B cell (primary cell): Measurements from ENCODE around the gene VILL. TPM values are rescaled to one million over a fixed set of nuclear protein-coding genes. Genes with fewer than 3 reads are reported as not detected.

Experiments used
- ATAC-seq: fragments of 200-7000 bp; cut with Tn5 transposase; one replicate; pipeline ENCODE4 v1.10.0; 2021; ENCODE audit warnings: low read depth, mild to moderate bottlenecking, moderate number of reproducible peaks, moderate library complexity
- CTCF ChIA-PET: fragments of 350-600 bp; sonication (Branson Sonifier 250); formaldehyde crosslinking; loops from one replicate; lab custom pipeline; 2021; ENCODE audit warnings: antibody characterized with exemption, inconsistent platforms; lab: Charles Lee
- POLR2A ChIA-PET: fragments of 350-600 bp; sonication (Branson Sonifier 250); formaldehyde crosslinking; loops from one replicate; lab custom pipeline; 2021; ENCODE audit warnings: antibody characterized with exemption; lab: Charles Lee
- DNase-seq: peaks from one replicate; pipeline ENCODE4 v3.0.0; 2013
- H2AFZ ChIP-seq: 2 replicates; pipeline ENCODE4 v1.6.1; 2012; ENCODE audit warnings: mild to moderate bottlenecking, low read depth, low read length; ENCODE audit not compliant: insufficient read depth, poor library complexity, severe bottlenecking
- H3K27ac ChIP-seq, 2 donors: 1 replicate in 1 of 2; 2 replicates in 1 of 2; pipeline ENCODE4 v1.5.1; 2012 to 2013; ENCODE audit warnings: low read length in 2 of 2, mild to moderate bottlenecking in 2 of 2, moderate library complexity in 1 of 2
- H3K27me3 ChIP-seq, 4 experiments: fragments of 200-600 bp in 1 of 4; sonication (generic) in 1 of 4; replicated peaks in 1 of 4; 1 replicate in 2 of 4; 2 replicates in 2 of 4; pipeline versions ENCODE4 v1.6.1 to v1.7.0; 2013 to 2016; ENCODE audit warnings: low read length in 3 of 4, mild to moderate bottlenecking in 2 of 4, mixed read lengths in 1 of 4, moderate library complexity in 1 of 4; ENCODE audit not compliant: insufficient read depth in 4 of 4, control insufficient read depth in 3 of 4; ENCODE audit errors: control extremely low read depth in 1 of 4
- H3K36me3 ChIP-seq, 2 experiments: replicated peaks in 1 of 2; 1 replicate in 1 of 2; 2 replicates in 1 of 2; pipeline versions ENCODE4 v1.6.1 to v1.7.1; 2013; ENCODE audit warnings: low read length in 1 of 2; ENCODE audit not compliant: insufficient read depth in 2 of 2, control insufficient read depth in 1 of 2; ENCODE audit errors: control extremely low read depth in 1 of 2, extremely low read depth in 1 of 2
- H3K4me1 ChIP-seq, 2 donors: fragments of 200-600 bp in 1 of 2; sonication (generic) in 1 of 2; 1 replicate in 1 of 2; 2 replicates in 1 of 2; pipeline versions ENCODE4 v1.5.1 to v1.6.1; 2013 to 2017; ENCODE audit warnings: low read length in 2 of 2; ENCODE audit not compliant: control insufficient read depth in 2 of 2, insufficient read depth in 2 of 2
- H3K4me2 ChIP-seq: replicated peaks from 2 replicates; pipeline ENCODE3; 2012; ENCODE audit warnings: mild to moderate bottlenecking, low read depth, low read length; ENCODE audit not compliant: poor library complexity, severe bottlenecking
- H3K4me3 ChIP-seq, 5 experiments: fragments of 200-600 bp in 1 of 5; sonication (generic) in 1 of 5; 1 replicate in 3 of 5; 2 replicates in 2 of 5; pipeline versions ENCODE4 v1.5.1 to v1.7.0; 2011 to 2016; ENCODE audit warnings: low read length in 4 of 5, mild to moderate bottlenecking in 4 of 5, low read depth in 2 of 5, control low read depth in 1 of 5, moderate library complexity in 1 of 5; ENCODE audit not compliant: insufficient read depth in 1 of 5; ENCODE audit errors: control extremely low read depth in 1 of 5, extremely low read depth in 1 of 5
- H3K79me2 ChIP-seq: fragments of 200-600 bp; sonication (generic); one replicate; pipeline ENCODE4 v1.6.0; 2016; ENCODE audit warnings: low read length; ENCODE audit not compliant: control insufficient read depth, insufficient read depth
- H3K9ac ChIP-seq: fragments of 200-600 bp; sonication (generic); 2 replicates; pipeline ENCODE4 v1.6.1; 2017; ENCODE audit warnings: mild to moderate bottlenecking, low read length, moderate library complexity
- H3K9me3 ChIP-seq, 3 donors: one replicate each; pipeline versions ENCODE4 v1.6.1 to v1.7.1; 2013; ENCODE audit warnings: low read length in 2 of 3; ENCODE audit not compliant: control insufficient read depth in 2 of 3, insufficient read depth in 1 of 3; ENCODE audit errors: control extremely low read depth in 1 of 3
- H4K20me1 ChIP-seq: 2 replicates; pipeline ENCODE4 v1.6.0; 2012; ENCODE audit warnings: mild to moderate bottlenecking, low read length; ENCODE audit not compliant: insufficient read depth, control insufficient read depth, poor library complexity, severe bottlenecking
- H3K27ac Mint-ChIP-seq: one replicate; pipeline ENCODE4 v1.8.0; 2021; ENCODE audit warnings: mixed read lengths
- H3K27me3 Mint-ChIP-seq: one replicate; pipeline ENCODE4 v1.8.0; 2021; ENCODE audit warnings: mixed read lengths
- H3K4me1 Mint-ChIP-seq: one replicate; pipeline ENCODE4 v1.8.0; 2021; ENCODE audit warnings: mixed read lengths
- H3K4me3 Mint-ChIP-seq: one replicate; pipeline ENCODE4 v1.8.0; 2021; ENCODE audit warnings: mixed read lengths
- H3K9me3 Mint-ChIP-seq: one replicate; pipeline ENCODE4 v1.8.0; 2022; ENCODE audit warnings: mixed read lengths; ENCODE audit not compliant: insufficient read depth
- EZH2 ChIP-seq: IDR thresholded peaks from 2 replicates; pipeline ENCODE4 v1.6.1; 2012; ENCODE audit warnings: borderline replicate concordance, low read depth, mild to moderate bottlenecking, moderate library complexity, low read length; ENCODE audit not compliant: insufficient read depth, poor library complexity, severe bottlenecking
- WGBS: methylation state at CpG from one replicate; pipeline ENCODE4 v1.1.5; 2013; ENCODE audit warnings: missing lambda C conversion rate; ENCODE audit not compliant: insufficient coverage; 5-methylcytosine and 5-hydroxymethylcytosine counted together
- intact Hi-C: fragments of 100-400 bp; cut with micrococcal nuclease; formaldehyde crosslinking; loops from one replicate; pipeline ENCODE4 v1.10.0; 2022
- polyA plus RNA-seq: library from polyadenylated mRNA; depleted of rRNA; stranded (reverse); fragments of >200 nt; gene quantifications from 2 replicates; pipeline ENCODE4 v1.2.3, GENCODE V29; 2012
- total RNA-seq, 2 donors: library from RNA; stranded (reverse); fragments of 120-200 nt in 1 of 2; gene quantifications; 1 replicate in 1 of 2; 2 replicates in 1 of 2; pipeline versions ENCODE4 v1.2.3 to v1.2.4, GENCODE V29; 2013 to 2022
- TF ChIP-seq, protein P1 (sequence below): fragments of 200-600 bp; IDR thresholded peaks from one replicate; pipeline ENCODE4 v1.8.0; 2022; ENCODE audit warnings: antibody characterized with exemption, mild to moderate bottlenecking

The VILL gene
- total and polyA plus RNA-seq, 2 donors (not counting 1 experiment from before 2014, with no cell fraction given): 35.2 to 46.4 TPM

DNA sequence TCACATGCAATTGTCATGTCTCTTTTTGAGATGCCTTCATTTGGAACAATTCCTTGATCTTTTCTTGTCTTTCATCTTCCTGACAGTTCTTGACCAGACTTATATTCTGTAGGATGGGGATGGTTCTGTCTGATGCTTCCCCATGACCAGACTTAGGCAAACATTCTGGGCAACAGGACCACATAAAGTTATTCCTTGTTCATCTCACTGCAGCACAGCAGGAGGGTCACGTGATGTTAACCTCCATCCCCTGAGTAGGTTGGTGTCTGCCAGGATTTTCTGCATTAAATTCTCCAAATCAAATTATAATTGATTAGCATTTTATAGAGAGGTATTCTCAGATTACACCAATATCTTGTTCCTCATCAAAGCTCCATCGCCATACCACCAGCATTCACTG, 56.2 kb downstream of the VILL start:
- peaks cover 0 to 3% (median 0%) of the 10 kb centered on the region in 4 experiments for H3K27me3 ChIP-seq
- no peak overlapping the region for H3K27ac ChIP-seq
- no peak overlapping the region for H3K4me3 ChIP-seq
- H3K9me3 Mint-ChIP-seq: no peaks in the 10 kb centered on the region
- H3K4me2 ChIP-seq: no peak overlapping the region
- intact Hi-C loops: no loop called here
- CTCF ChIA-PET: no interaction called here
- no peaks in the 10 kb centered on the region for H3K4me1 Mint-ChIP-seq
- no peak for TF ChIP-seq EZH2
- TF ChIP-seq, protein P1, sequence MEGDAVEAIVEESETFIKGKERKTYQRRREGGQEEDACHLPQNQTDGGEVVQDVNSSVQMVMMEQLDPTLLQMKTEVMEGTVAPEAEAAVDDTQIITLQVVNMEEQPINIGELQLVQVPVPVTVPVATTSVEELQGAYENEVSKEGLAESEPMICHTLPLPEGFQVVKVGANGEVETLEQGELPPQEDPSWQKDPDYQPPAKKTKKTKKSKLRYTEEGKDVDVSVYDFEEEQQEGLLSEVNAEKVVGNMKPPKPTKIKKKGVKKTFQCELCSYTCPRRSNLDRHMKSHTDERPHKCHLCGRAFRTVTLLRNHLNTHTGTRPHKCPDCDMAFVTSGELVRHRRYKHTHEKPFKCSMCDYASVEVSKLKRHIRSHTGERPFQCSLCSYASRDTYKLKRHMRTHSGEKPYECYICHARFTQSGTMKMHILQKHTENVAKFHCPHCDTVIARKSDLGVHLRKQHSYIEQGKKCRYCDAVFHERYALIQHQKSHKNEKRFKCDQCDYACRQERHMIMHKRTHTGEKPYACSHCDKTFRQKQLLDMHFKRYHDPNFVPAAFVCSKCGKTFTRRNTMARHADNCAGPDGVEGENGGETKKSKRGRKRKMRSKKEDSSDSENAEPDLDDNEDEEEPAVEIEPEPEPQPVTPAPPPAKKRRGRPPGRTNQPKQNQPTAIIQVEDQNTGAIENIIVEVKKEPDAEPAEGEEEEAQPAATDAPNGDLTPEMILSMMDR: no peak
- no peaks in the 10 kb centered on the region for H3K36me3 ChIP-seq
- no peak for DNase-seq
- WGBS: no CpG with 5 or more reads among the region's 2 CpGs
- no peaks in the 10 kb centered on the region for H3K79me2 ChIP-seq
- POLR2A ChIA-PET: no interaction called here
- H3K4me1 ChIP-seq: no peaks in the 10 kb centered on the region
- no peaks in the 10 kb centered on the region for H3K9me3 ChIP-seq
- no peak overlapping the region for H2AFZ ChIP-seq
- H3K27me3 Mint-ChIP-seq: peaks cover 21% of the 10 kb centered on the region
- no peak overlapping the region for H3K9ac ChIP-seq
- H3K4me3 Mint-ChIP-seq: no peak overlapping the region
- no peaks in the 10 kb centered on the region for H4K20me1 ChIP-seq
- H3K27ac Mint-ChIP-seq: no peak overlapping the region
- no peak for ATAC-seq

DNA sequence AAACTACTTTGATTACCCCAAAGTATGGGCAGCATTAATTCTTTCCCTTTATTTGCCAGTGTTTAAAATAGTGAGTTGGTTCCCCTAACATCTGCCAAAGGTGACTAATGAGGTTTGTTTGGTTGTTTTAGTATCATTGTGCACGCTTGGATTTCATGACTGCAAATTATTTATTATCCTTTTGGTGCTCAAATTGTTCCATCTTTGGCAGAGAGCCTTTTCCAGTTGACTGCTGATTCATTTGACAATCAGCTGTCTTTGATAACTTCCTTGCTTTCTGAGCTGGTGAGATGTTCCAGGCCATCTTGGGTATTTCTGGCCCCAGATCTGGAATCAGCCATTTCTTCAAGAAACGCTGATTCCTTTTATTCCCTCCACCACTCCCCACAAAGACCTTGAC, 57.3 kb downstream of the VILL start:
- Histone ChIP-seq H3K27ac (no peak overlapping the region), H3K36me3 (no peaks in the 10 kb centered on the region), H2AFZ (no peak overlapping the region), H3K79me2 (no peaks in the 10 kb centered on the region), H3K9ac (no peak overlapping the region), H3K9me3 (peaks cover 0 to 7% (median 0%) of the 10 kb centered on the region in 3 donors), H3K4me1 (no peaks in the 10 kb centered on the region), H3K4me3 (no peak overlapping the region), H3K4me2 (no peak overlapping the region), H3K27me3 (peaks cover 0 to 6% (median 0%) of the 10 kb centered on the region in 4 experiments), H4K20me1 (no peaks in the 10 kb centered on the region)
- DNase-seq (no peak), ATAC-seq (no peak)
- Mint-ChIP-seq H3K27ac (no peak overlapping the region), H3K4me1 (no peaks in the 10 kb centered on the region), H3K4me3 (no peak overlapping the region), H3K27me3 (peaks cover 19% of the 10 kb centered on the region), H3K9me3 (no peaks in the 10 kb centered on the region)
- intact Hi-C loops: no loop called here
- ChIA-PET CTCF (no interaction called here), POLR2A (no interaction called here)
- WGBS: 86% methylated on average over 1 of the region's 2 CpGs
- TF ChIP-seq, protein P1: no peak
- TF ChIP-seq EZH2: no peak
